Astrocyte of the spinal cord (primary cell): ENCODE measurements around the gene PJA1.
A peak's percentile ranks its signal among the peaks of the same experiment; 100 is the strongest.

ENCODE experiments used
- DNase-seq: peaks from one replicate; pipeline ENCODE4 v3.0.0; 2011; ENCODE audit warnings: low read depth, low spot score
- H3K4me3 ChIP-seq: 2 replicates; pipeline ENCODE4 v1.5.1; 2011; ENCODE audit warnings: low read depth, mild to moderate bottlenecking, low read length, moderate library complexity
- CTCF ChIP-seq: IDR thresholded peaks from 2 replicates; pipeline ENCODE4 v1.5.1; 2012; ENCODE audit warnings: low read depth, mild to moderate bottlenecking, low read length, inconsistent platforms
- in situ Hi-C: cut with HindIII; loops from 2 replicates; pipeline ENCODE4 v1.10.0; 2017; ENCODE audit warnings: low sequenced_read_pairs

PJA1 gene

GRCh38 chrX:69161371-69161770 is 3.9 kb downstream of the PJA1 start:
- no peak for TF ChIP-seq CTCF
- no peak overlapping the region for H3K4me3 ChIP-seq
- DNase-seq = no peak
- in situ Hi-C loops = no loop called here

GRCh38 chrX:69158166-69158980 is 6.9 kb downstream of the PJA1 start:
- no peak overlapping the region for H3K4me3 ChIP-seq
- in situ Hi-C loops = no loop called here
- DNase-seq = peak; percentile 64
- TF ChIP-seq CTCF = peak; percentile 60

GRCh38 chrX:69156638-69157037 is 8.6 kb downstream of the PJA1 start:
- DNase-seq = no peak
- no peak overlapping the region for H3K4me3 ChIP-seq
- in situ Hi-C loops = no loop called here
- TF ChIP-seq CTCF = no peak

GRCh38 chrX:69155786-69156520 is 9.3 kb downstream of the PJA1 start:
- no peak overlapping the region for H3K4me3 ChIP-seq
- TF ChIP-seq CTCF = no peak
- no peak for DNase-seq
- in situ Hi-C loops = no loop called here

GRCh38 chrX:69154051-69154450 is 11.2 kb downstream of the PJA1 start:
- DNase-seq = no peak
- in situ Hi-C loops = no loop called here
- TF ChIP-seq CTCF = no peak
- H3K4me3 ChIP-seq = no peak overlapping the region

- in situ Hi-C loops = no loop called here
- no peak overlapping the region for H3K4me3 ChIP-seq
- no peak for TF ChIP-seq CTCF
- no peak for DNase-seq
Measured at GRCh38 chrX:69153060-69153730, 12.1 kb downstream of the PJA1 start.
